Activated CD4-positive, alpha-beta T cell treated with anti-CD3 and anti-CD28 coated beads, Interleukin-2, amount 10 ng/mL, durations not matched to agents 24 days and 14 days (primary cell): Measurements from ENCODE around the gene KRT7. TPM values are rescaled to one million over a fixed set of nuclear protein-coding genes. Genes with fewer than 3 reads are reported as not detected.
"Not testable (repeated sequence)": the region's sequence is repeated elsewhere in the genome, so short reads cannot be mapped to it uniquely, and the experiment has no call there.

ENCODE experiments used
- DNase-seq: peaks from one replicate; pipeline ENCODE4 v3.0.0; 2022
- H3K27ac Mint-ChIP-seq: one replicate; pipeline ENCODE4 v1.8.0; 2022; ENCODE audit warnings: mild to moderate bottlenecking, mixed read lengths
- H3K27me3 Mint-ChIP-seq: one replicate; pipeline ENCODE4 v1.8.0; 2022; ENCODE audit warnings: mixed read lengths
- H3K36me3 Mint-ChIP-seq: one replicate; pipeline ENCODE4 v1.8.0; 2022; ENCODE audit warnings: low read depth, mild to moderate bottlenecking, mixed read lengths
- H3K4me1 Mint-ChIP-seq: one replicate; pipeline ENCODE4 v1.8.0; 2021; ENCODE audit warnings: mixed read lengths
- H3K4me3 Mint-ChIP-seq: one replicate; pipeline ENCODE4 v1.8.0; 2022; ENCODE audit warnings: mild to moderate bottlenecking, moderate library complexity, mixed read lengths
- H3K9me3 Mint-ChIP-seq: one replicate; pipeline ENCODE4 v1.8.0; 2021; ENCODE audit warnings: mixed read lengths
- intact Hi-C: fragments of 100-400 bp; cut with micrococcal nuclease; formaldehyde crosslinking; loops from one replicate; pipeline ENCODE4 v1.15.1; 2023
- total RNA-seq: library from RNA; stranded (reverse); gene quantifications from 2 replicates; pipeline ENCODE4 v1.2.3, GENCODE V29; 2022

The KRT7 gene
- total RNA-seq, 1 donor from 2014 or later, result 12.3 TPM

DNA sequence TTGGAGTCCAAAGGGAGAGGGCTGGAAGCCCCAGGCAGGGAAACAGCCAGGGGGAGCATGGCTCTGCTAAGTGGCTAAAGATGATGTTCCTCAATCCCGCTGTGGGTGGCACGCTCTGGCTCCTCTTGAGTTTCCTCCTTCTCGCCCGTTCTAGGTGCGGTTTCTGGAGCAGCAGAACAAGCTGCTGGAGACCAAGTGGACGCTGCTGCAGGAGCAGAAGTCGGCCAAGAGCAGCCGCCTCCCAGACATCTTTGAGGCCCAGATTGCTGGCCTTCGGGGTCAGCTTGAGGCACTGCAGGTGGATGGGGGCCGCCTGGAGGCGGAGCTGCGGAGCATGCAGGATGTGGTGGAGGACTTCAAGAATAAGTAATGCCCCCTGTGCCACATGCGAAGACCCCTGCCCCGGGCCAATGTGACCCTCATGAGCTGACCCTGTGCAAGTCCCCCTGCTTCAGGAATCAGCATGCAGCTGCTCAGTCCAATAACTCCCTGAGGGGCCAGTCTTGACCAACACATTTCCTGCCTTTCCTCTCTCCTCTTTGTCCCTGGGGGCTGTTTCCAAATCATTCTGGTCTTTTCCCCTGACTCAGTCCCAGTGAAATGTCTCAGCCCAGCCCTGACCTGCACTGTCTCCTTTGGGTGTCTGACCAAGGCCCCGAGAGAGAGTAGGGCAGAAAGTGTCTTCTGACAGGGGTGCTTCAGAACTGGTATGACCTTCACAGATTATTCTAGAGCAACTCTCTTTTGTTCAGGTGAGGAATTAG is 2.1 kb downstream of the KRT7 start:
- H3K4me3 Mint-ChIP-seq, result no peak overlapping the region
- H3K9me3 Mint-ChIP-seq, result no peaks in the 10 kb centered on the region
- peaks cover 44% of the 10 kb centered on the region for H3K27me3 Mint-ChIP-seq
- no peak for DNase-seq
- intact Hi-C loops, result no loop called here
- no peaks in the 10 kb centered on the region for H3K36me3 Mint-ChIP-seq
- H3K27ac Mint-ChIP-seq, result no peak overlapping the region
- H3K4me1 Mint-ChIP-seq, result peaks cover 4% of the 10 kb centered on the region

- intact Hi-C loops, result no loop called here
- H3K4me3 Mint-ChIP-seq, result no peak overlapping the region
- no peaks in the 10 kb centered on the region for H3K36me3 Mint-ChIP-seq
- DNase-seq, result no peak
- H3K27me3 Mint-ChIP-seq, result peaks cover 37% of the 10 kb centered on the region
- no peaks in the 10 kb centered on the region for H3K9me3 Mint-ChIP-seq
- no peak overlapping the region for H3K27ac Mint-ChIP-seq
- peaks cover 4% of the 10 kb centered on the region for H3K4me1 Mint-ChIP-seq
Measured at GRCh38 chr12:52235822-52236361, 2.8 kb downstream of the KRT7 start.

- Mint-ChIP-seq H3K4me1 (peaks cover 6% of the 10 kb centered on the region), H3K4me3 (no peak overlapping the region), H3K27ac (no peak overlapping the region), H3K36me3 (no peaks in the 10 kb centered on the region), H3K9me3 (no peaks in the 10 kb centered on the region), H3K27me3 (peaks cover 31% of the 10 kb centered on the region)
- intact Hi-C loops, result no loop called here
- no peak for DNase-seq
Measured at GRCh38 chr12:52236386-52237050, 3.5 kb downstream of the KRT7 start.

- peaks cover 17% of the 10 kb centered on the region for H3K27me3 Mint-ChIP-seq
- no peak overlapping the region for H3K27ac Mint-ChIP-seq
- H3K36me3 Mint-ChIP-seq, result no peaks in the 10 kb centered on the region
- DNase-seq, result no peak
- intact Hi-C loops, result no loop called here
- H3K9me3 Mint-ChIP-seq, result no peaks in the 10 kb centered on the region
- no peak overlapping the region for H3K4me3 Mint-ChIP-seq
- peaks cover 19% of the 10 kb centered on the region for H3K4me1 Mint-ChIP-seq
Measured at GRCh38 chr12:52238207-52238840, 5.3 kb downstream of the KRT7 start.

DNA sequence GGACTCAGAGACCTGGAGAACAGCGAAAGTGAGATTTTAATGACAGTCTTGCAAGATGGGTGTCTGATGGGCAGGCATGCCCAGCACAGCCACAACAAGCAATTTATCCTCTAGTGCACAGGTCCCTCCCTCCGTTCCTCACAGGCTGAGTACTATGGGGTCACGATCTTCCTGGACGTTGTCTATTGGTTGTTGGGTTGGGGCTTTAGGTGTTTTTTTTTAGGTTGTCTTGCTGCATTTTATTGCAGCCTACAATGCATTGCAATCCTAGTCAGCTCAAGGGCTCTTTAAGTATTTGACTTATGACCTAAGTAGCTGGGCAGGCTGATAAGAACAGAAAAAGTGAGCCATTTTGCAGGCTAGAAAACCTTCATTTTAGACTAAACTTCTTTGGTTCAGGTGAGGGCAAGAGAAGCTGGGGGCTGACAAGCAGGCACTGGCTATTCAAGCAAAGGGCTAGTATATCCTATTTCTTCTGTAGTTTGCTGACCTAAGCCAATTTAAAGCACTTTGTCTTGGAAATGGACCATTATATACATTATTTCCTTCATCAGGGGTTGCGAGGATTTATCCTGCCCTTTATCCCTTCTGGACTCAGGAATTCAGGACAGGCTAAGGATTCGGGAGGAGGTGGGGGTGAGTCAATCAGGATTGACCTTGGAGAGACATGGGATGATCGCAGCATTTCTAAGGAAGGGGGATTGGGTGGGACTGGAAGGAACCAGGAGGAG is 6.0 kb downstream of the KRT7 start:
- Mint-ChIP-seq H3K9me3 (no peaks in the 10 kb centered on the region), H3K27ac (no peak overlapping the region), H3K4me1 (peaks cover 27% of the 10 kb centered on the region), H3K4me3 (no peak overlapping the region), H3K27me3 (peaks cover 12% of the 10 kb centered on the region), H3K36me3 (no peaks in the 10 kb centered on the region)
- intact Hi-C loops, result no loop called here
- no peak for DNase-seq

GRCh38 chr12:52239767-52240166 is 6.7 kb downstream of the KRT7 start:
- Mint-ChIP-seq H3K36me3 (no peaks in the 10 kb centered on the region), H3K27me3 (peaks cover 7% of the 10 kb centered on the region), H3K4me1 (peaks cover 29% of the 10 kb centered on the region), H3K27ac (no peak overlapping the region), H3K4me3 (no peak overlapping the region), H3K9me3 (no peaks in the 10 kb centered on the region)
- DNase-seq, result no peak
- intact Hi-C loops, result loop anchor here (5.0 to 10.0 kb wide), 2 partner anchors 187 to 265 kb away; partner anchors contain the start of gene NR4A1

DNA sequence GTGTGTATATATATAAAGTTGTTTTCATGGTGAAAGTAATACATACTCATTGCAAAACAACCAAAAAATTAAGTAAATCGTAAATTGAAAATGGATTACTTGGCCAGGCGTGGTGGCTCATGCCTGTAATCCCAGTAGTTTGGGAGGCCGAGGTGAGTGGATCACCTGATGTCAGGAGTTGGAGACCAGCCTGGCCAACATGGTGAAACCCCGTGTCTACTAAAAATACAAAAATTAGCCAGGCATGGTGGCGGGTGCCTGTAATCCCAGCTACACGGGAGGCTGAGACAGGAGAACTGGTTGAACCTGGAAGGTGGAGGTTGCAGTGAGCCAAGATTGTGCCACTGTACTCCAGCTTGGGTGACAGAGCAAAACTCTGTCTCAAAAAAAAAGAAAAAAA is 7.2 kb downstream of the KRT7 start:
- intact Hi-C loops, result loop anchor here (5.0 to 10.0 kb wide), 2 partner anchors 188 to 265 kb away; partner anchors contain the start of gene NR4A1
- not testable (repeated sequence) for H3K4me3 Mint-ChIP-seq

GRCh38 chr12:52241205-52241842 is 8.3 kb downstream of the KRT7 start:
- Mint-ChIP-seq H3K4me1 (peaks cover 41% of the 10 kb centered on the region), H3K27me3 (peaks cover 3% of the 10 kb centered on the region), H3K9me3 (no peaks in the 10 kb centered on the region), H3K4me3 (no peak overlapping the region), H3K27ac (no peak overlapping the region), H3K36me3 (no peaks in the 10 kb centered on the region)
- intact Hi-C loops, result loop anchor here (5.0 to 10.0 kb wide), 2 partner anchors 189 to 267 kb away; partner anchors contain the start of gene NR4A1
- DNase-seq, result no peak

More for the DNA sequence above, 7.2 kb downstream of the KRT7 start:
- not testable (repeated sequence) for H3K36me3 Mint-ChIP-seq, H3K27ac Mint-ChIP-seq, H3K27me3 Mint-ChIP-seq, DNase-seq, H3K9me3 Mint-ChIP-seq
- peaks cover 32% of the 10 kb centered on the region for H3K4me1 Mint-ChIP-seq

DNA sequence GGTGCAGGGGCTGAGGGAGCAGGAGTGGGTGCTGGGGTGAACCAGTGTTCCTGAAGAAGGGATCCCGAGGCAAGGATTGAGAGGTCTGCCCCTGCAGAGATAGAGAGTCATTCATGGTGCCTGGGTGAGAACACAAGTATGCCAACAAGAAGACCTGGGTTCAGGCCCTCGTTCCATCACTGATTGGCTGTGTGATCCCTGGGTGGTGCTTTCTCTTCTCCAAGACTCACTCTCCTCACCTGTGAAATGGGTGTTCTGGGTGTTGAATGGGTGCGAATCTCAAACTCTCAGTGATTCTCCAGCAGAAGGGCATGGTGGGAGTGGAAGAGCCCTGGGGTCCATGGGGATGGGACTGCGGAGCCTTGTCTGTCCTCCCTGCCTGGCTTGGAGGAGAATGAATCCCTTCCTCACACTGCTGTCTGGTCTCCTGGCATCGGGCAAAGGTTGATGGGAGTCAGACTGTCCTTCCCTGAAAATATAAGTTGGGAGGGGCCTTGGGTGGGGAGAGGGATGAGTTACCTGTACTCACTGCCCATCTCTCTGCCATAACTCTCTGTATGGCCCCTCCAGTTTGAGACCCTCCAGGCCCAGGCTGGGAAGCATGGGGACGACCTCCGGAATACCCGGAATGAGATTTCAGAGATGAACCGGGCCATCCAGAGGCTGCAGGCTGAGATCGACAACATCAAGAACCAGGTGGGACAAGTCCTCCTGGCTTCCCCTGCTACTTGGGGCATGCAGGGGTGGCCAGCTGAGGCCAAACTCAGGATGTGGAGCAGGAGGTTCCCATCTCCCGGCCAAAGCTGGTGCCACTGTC is 9.6 kb downstream of the KRT7 start:
- H3K4me3 Mint-ChIP-seq, result peak overlapping the region; percentile 32
- intact Hi-C loops, result loop anchor here (5.0 to 10.0 kb wide), 2 partner anchors 190 to 268 kb away; partner anchors contain the start of gene NR4A1
- DNase-seq, result no peak
- peaks cover 55% of the 10 kb centered on the region for H3K4me1 Mint-ChIP-seq
- peak overlapping the region; percentile 99 for H3K27ac Mint-ChIP-seq
- H3K36me3 Mint-ChIP-seq, result no peaks in the 10 kb centered on the region
- H3K9me3 Mint-ChIP-seq, result no peaks in the 10 kb centered on the region
- peaks cover 1% of the 10 kb centered on the region for H3K27me3 Mint-ChIP-seq

GRCh38 chr12:52243259-52243855 is 10.3 kb downstream of the KRT7 start:
- no peak for DNase-seq
- Mint-ChIP-seq H3K9me3 (no peaks in the 10 kb centered on the region), H3K4me3 (peak overlapping the region; percentile 91), H3K27ac (peak overlapping the region; percentile 99), H3K4me1 (peaks cover 58% of the 10 kb centered on the region), H3K27me3 (peaks cover 1% of the 10 kb centered on the region), H3K36me3 (peaks cover 2% of the 10 kb centered on the region)
- intact Hi-C loops, result loop anchor here (5.0 to 10.0 kb wide), 2 partner anchors 191 to 269 kb away; partner anchors contain the start of gene NR4A1

DNA sequence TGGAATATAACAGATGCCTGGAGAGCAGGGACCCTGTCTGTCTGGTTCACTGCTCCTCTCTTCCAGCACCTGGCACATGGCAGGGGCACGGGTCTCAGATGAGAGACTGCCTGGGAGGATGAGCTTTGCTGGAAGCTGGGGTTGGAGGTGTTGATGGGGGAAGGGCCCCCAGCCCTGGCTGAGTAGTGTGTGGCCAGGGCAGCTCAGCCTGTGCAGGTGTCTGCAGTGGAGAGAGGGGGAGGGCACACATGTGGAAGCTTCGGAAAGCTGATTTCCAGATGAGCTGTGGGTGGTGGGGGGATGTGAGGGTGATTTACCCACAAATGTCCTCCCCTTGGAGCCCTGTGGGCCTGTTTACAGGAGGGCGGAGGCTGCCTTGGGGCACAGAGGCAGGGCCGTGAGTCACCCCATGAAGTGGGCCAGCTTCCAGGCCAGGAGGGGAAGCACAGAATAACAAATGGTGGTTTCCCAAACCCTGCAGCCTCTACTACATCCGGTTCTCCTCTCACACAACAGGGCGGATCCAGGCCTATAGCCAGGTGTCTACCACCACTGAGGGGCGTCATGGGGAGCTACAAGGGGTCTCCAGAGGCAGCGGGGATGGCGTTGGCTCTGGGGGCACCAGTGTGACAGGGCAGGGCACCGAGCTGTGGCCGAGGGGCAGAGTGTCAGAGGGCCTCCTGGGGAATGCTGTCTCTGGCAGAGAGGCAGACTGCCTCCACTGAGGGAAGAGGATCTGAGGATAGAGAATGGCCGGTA is 11.0 kb downstream of the KRT7 start:
- Mint-ChIP-seq H3K9me3 (no peaks in the 10 kb centered on the region), H3K36me3 (peaks cover 2% of the 10 kb centered on the region), H3K27me3 (peaks cover 1% of the 10 kb centered on the region), H3K4me3 (peak overlapping the region; percentile 91), H3K4me1 (peaks cover 63% of the 10 kb centered on the region), H3K27ac (peak overlapping the region; percentile 99)
- intact Hi-C loops, result loop anchor here (1.0 to 10.0 kb wide), 3 partner anchors 22 to 269 kb away; partner anchors contain the start of gene NR4A1
- peak; percentile 92 for DNase-seq
